Loucy (cell line): ENCODE data around the gene CFAP410.

Experiments used
- H2AFZ ChIP-seq: fragments of 200-600 bp; sonication (generic); 2 replicates; pipeline ENCODE4 v1.6.0; 2016; ENCODE audit warnings: antibody characterized with exemption, mild to moderate bottlenecking, low read length, moderate library complexity
- H3F3A ChIP-seq: fragments of 200-600 bp; 2 replicates; pipeline ENCODE4 v1.6.0; 2016; ENCODE audit warnings: antibody characterized with exemption, low read depth, mild to moderate bottlenecking
- H3K27me3 ChIP-seq: fragments of 200-600 bp; sonication (generic); 2 replicates; pipeline ENCODE4 v1.6.1; 2014; ENCODE audit warnings: low read length, mild to moderate bottlenecking; ENCODE audit not compliant: insufficient read depth, poor library complexity, severe bottlenecking
- H3K36me3 ChIP-seq: fragments of 200-600 bp; sonication (generic); 2 replicates; pipeline ENCODE4 v1.6.1; 2016; ENCODE audit warnings: low read length; ENCODE audit not compliant: insufficient read depth
- H3K4me1 ChIP-seq: fragments of 200-600 bp; sonication (generic); 2 replicates; pipeline ENCODE4 v1.5.1; 2014; ENCODE audit warnings: low read length, mild to moderate bottlenecking; ENCODE audit not compliant: insufficient read depth, poor library complexity, severe bottlenecking
- H3K4me2 ChIP-seq: fragments of 200-600 bp; sonication (generic); 2 replicates; pipeline ENCODE4 v1.6.0; 2014; ENCODE audit warnings: antibody characterized with exemption, low read length, low read depth, mild to moderate bottlenecking; ENCODE audit not compliant: poor library complexity, severe bottlenecking
- H3K4me3 ChIP-seq: fragments of 200-600 bp; sonication (generic); 2 replicates; pipeline ENCODE4 v1.5.1; 2014; ENCODE audit warnings: low read length, mild to moderate bottlenecking, mixed read lengths; ENCODE audit not compliant: poor library complexity, severe bottlenecking
- H3K79me2 ChIP-seq: fragments of 200-600 bp; sonication (generic); 2 replicates; pipeline ENCODE4 v1.6.1; 2014; ENCODE audit warnings: low read length; ENCODE audit not compliant: insufficient read depth
- H3K9ac ChIP-seq: fragments of 200-600 bp; sonication (generic); 2 replicates; pipeline ENCODE4 v1.6.0; 2014; ENCODE audit warnings: mild to moderate bottlenecking, low read depth, low read length, moderate library complexity; ENCODE audit not compliant: poor library complexity, severe bottlenecking
- H3K9me2 ChIP-seq: fragments of 200-600 bp; sonication (generic); replicated peaks from 2 replicates; pipeline ENCODE4 v1.6.1; 2016; ENCODE audit warnings: low read depth, low read length, mixed read lengths
- H3K9me3 ChIP-seq: fragments of 200-600 bp; sonication (generic); 2 replicates; pipeline ENCODE4 v1.6.1; 2014; ENCODE audit warnings: mild to moderate bottlenecking, antibody characterized with exemption, low read length, low read depth; ENCODE audit not compliant: insufficient read depth
- H4K20me1 ChIP-seq: fragments of 200-600 bp; sonication (generic); 2 replicates; pipeline ENCODE4 v1.6.0; 2014; ENCODE audit warnings: antibody characterized with exemption, low read length, mild to moderate bottlenecking; ENCODE audit not compliant: insufficient read depth, poor library complexity, severe bottlenecking
- EZH2phosphoT487 ChIP-seq: fragments of 200-600 bp; IDR thresholded peaks from 2 replicates; pipeline ENCODE4 v1.6.1; 2018; ENCODE audit warnings: antibody characterized with exemption, mild to moderate bottlenecking, moderate library complexity, borderline replicate concordance
- TF ChIP-seq, protein P1 (sequence below): fragments of 200-600 bp; sonication (generic); conservative IDR thresholded peaks from 2 replicates; pipeline ENCODE4 v1.5.1; 2014; ENCODE audit warnings: mild to moderate bottlenecking, antibody characterized with exemption, low read length

CFAP410 gene

DNA sequence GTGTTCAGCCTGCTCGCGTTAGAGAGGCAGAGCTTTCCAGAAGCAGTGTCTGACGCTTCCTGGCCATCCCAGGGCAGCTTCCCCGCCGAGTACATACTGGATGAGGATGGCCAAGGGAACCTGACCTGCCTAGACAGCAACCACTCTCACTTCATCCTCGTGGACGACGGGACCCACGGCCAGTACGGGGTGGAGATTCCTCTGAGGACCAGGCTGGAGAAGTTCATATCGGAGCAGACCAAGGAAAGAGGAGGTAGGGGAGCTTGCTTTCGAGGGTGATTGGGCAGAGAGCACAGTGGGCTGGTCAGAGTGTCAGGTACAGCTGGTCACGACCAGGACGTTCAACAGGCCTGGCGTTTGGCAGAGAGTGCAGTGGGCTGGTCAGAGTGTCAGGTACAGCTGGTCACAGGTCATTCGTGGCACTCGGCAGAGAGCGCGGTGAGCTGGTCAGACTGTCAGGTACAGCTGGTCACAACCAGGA lies 36.6 kb upstream of the CFAP410 start:
- H3K27me3 ChIP-seq, result no peaks in the 10 kb centered on the region
- no peaks in the 10 kb centered on the region for H3K4me1 ChIP-seq
- H3K9ac ChIP-seq, result no peak overlapping the region
- H3K79me2 ChIP-seq, result no peaks in the 10 kb centered on the region
- H3F3A ChIP-seq, result no peaks in the 10 kb centered on the region
- H3K4me2 ChIP-seq, result no peak overlapping the region
- H3K4me3 ChIP-seq, result no peak overlapping the region
- no peaks in the 10 kb centered on the region for H3K36me3 ChIP-seq
- H3K9me2 ChIP-seq, result no peaks in the 10 kb centered on the region
- no peak overlapping the region for H2AFZ ChIP-seq
- no peaks in the 10 kb centered on the region for H4K20me1 ChIP-seq
- H3K9me3 ChIP-seq, result peaks cover 14% of the 10 kb centered on the region; the same call in 1 of the 2 replicates
- no peak for TF ChIP-seq EZH2phosphoT487
- TF ChIP-seq, protein P1, sequence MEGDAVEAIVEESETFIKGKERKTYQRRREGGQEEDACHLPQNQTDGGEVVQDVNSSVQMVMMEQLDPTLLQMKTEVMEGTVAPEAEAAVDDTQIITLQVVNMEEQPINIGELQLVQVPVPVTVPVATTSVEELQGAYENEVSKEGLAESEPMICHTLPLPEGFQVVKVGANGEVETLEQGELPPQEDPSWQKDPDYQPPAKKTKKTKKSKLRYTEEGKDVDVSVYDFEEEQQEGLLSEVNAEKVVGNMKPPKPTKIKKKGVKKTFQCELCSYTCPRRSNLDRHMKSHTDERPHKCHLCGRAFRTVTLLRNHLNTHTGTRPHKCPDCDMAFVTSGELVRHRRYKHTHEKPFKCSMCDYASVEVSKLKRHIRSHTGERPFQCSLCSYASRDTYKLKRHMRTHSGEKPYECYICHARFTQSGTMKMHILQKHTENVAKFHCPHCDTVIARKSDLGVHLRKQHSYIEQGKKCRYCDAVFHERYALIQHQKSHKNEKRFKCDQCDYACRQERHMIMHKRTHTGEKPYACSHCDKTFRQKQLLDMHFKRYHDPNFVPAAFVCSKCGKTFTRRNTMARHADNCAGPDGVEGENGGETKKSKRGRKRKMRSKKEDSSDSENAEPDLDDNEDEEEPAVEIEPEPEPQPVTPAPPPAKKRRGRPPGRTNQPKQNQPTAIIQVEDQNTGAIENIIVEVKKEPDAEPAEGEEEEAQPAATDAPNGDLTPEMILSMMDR, result no peak

- TF ChIP-seq EZH2phosphoT487, result no peak
- TF ChIP-seq, protein P1, result no peak
- H4K20me1 ChIP-seq, result no peaks in the 10 kb centered on the region
- H2AFZ ChIP-seq, result no peak overlapping the region
- no peak overlapping the region for H3K4me2 ChIP-seq
- H3K9ac ChIP-seq, result no peak overlapping the region
- H3K79me2 ChIP-seq, result no peaks in the 10 kb centered on the region
- no peaks in the 10 kb centered on the region for H3K27me3 ChIP-seq
- no peaks in the 10 kb centered on the region for H3K4me1 ChIP-seq
- H3K4me3 ChIP-seq, result no peak overlapping the region
- H3K9me2 ChIP-seq, result no peaks in the 10 kb centered on the region
- no peaks in the 10 kb centered on the region for H3F3A ChIP-seq
- peaks cover 16% of the 10 kb centered on the region; the same call in 1 of the 2 replicates for H3K9me3 ChIP-seq
- H3K36me3 ChIP-seq, result no peaks in the 10 kb centered on the region
Observed at GRCh38 chr21:44375281-44375651, 36.1 kb upstream of the CFAP410 start.

DNA sequence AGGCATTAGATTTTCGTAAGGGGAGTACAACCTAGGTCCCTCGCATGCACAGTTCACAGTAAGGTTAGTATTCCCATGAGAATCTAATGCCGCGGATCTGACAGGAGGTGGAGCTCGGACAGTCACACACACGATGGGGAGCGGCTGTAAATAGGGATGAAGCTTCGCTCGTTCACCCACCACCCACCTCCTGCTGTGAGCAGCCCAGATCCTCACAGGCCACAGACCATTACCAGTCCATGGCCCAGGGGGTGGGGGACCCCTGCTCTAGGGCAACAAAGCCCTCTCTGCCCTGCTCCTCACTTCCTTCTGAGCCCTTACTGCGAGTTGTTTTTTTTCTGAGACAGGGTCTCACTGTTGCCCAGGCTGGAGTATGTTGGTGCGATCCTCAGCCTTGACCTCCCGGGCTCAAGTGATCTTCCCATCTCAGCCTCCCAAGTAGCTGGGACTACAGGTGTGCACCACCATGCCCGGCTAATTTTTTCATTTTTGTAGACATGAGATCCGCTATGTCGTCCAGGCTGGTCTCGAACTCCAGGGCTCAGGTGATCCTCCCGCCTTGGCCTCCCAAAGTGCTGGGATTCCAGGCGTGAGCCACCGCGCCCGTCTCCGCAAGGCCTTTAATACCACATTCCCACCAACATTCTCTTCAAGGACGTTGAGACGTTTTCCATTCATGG lies 35.6 kb upstream of the CFAP410 start:
- H3K9me2 ChIP-seq, result no peaks in the 10 kb centered on the region
- no peaks in the 10 kb centered on the region for H3K79me2 ChIP-seq
- H3K4me3 ChIP-seq, result no peak overlapping the region
- H3K27me3 ChIP-seq, result no peaks in the 10 kb centered on the region
- H3K9ac ChIP-seq, result no peak overlapping the region
- H2AFZ ChIP-seq, result no peak overlapping the region
- peaks cover 18% of the 10 kb centered on the region; the same call in 1 of the 2 replicates for H3K9me3 ChIP-seq
- H3K4me2 ChIP-seq, result no peak overlapping the region
- no peak for TF ChIP-seq EZH2phosphoT487
- TF ChIP-seq, protein P1, result no peak
- no peaks in the 10 kb centered on the region for H3K36me3 ChIP-seq
- no peaks in the 10 kb centered on the region for H4K20me1 ChIP-seq
- H3K4me1 ChIP-seq, result no peaks in the 10 kb centered on the region
- no peaks in the 10 kb centered on the region for H3F3A ChIP-seq
